Stomach smooth muscle (tissue), 2 donors: ENCODE measurements around the gene ZMIZ1.

Experiments
- H3K27ac ChIP-seq: one replicate; pipeline ENCODE4 v1.7.0; 2013; ENCODE audit warnings: mild to moderate bottlenecking, low read length, inconsistent platforms
- H3K27me3 ChIP-seq, 2 donors: one replicate each; pipeline ENCODE4 v1.7.0; 2013; ENCODE audit warnings: low read length in 2 of 2; ENCODE audit not compliant: insufficient read depth in 2 of 2, control insufficient read depth in 1 of 2
- H3K36me3 ChIP-seq, 2 donors: one replicate each; pipeline ENCODE4 v1.7.0; 2013; ENCODE audit warnings: low read length in 2 of 2; ENCODE audit not compliant: control insufficient read depth in 2 of 2, insufficient read depth in 2 of 2
- H3K4me1 ChIP-seq: one replicate; pipeline ENCODE4 v1.7.0; 2013; ENCODE audit warnings: low read length; ENCODE audit not compliant: control insufficient read depth, insufficient read depth
- H3K4me3 ChIP-seq, 2 donors: one replicate each; pipeline ENCODE4 v1.7.0; 2013; ENCODE audit warnings: low read length in 2 of 2
- H3K9ac ChIP-seq, 2 donors: one replicate each; pipeline ENCODE4 v1.7.0; 2013; ENCODE audit warnings: low read length in 2 of 2, mild to moderate bottlenecking in 1 of 2
- H3K9me3 ChIP-seq, 2 donors: one replicate each; pipeline ENCODE4 v1.7.0; 2013; ENCODE audit warnings: low read length in 2 of 2; ENCODE audit not compliant: control insufficient read depth in 2 of 2
- donor health status: healthy.
- donor health status: Pancreatic carcinoma.

Gene ZMIZ1

GRCh38 chr10:79087721-79088120, 19.0 kb downstream of the ZMIZ1 start:
- no peak overlapping the region for H3K9ac ChIP-seq
- H3K27me3 ChIP-seq = no peaks in the 10 kb centered on the region
- H3K9me3 ChIP-seq = no peaks in the 10 kb centered on the region
- peaks cover 84% of the 10 kb centered on the region for H3K4me1 ChIP-seq
- H3K27ac ChIP-seq = peak overlapping the region; percentile 46
- peak overlapping the region in 1 of 2 donors; percentile 29 for H3K4me3 ChIP-seq
- no peaks in the 10 kb centered on the region for H3K36me3 ChIP-seq

- Histone ChIP-seq H3K4me1 (peaks cover 80% of the 10 kb centered on the region), H3K36me3 (no peaks in the 10 kb centered on the region), H3K27me3 (no peaks in the 10 kb centered on the region), H3K9me3 (no peaks in the 10 kb centered on the region), H3K27ac (peak overlapping the region; percentile 46), H3K9ac (no peak overlapping the region), H3K4me3 (peak overlapping the region in 1 of 2 donors; percentile 29)
These were observed 19.4 kb downstream of the ZMIZ1 start for GRCh38 chr10:79088176-79088575.

DNA sequence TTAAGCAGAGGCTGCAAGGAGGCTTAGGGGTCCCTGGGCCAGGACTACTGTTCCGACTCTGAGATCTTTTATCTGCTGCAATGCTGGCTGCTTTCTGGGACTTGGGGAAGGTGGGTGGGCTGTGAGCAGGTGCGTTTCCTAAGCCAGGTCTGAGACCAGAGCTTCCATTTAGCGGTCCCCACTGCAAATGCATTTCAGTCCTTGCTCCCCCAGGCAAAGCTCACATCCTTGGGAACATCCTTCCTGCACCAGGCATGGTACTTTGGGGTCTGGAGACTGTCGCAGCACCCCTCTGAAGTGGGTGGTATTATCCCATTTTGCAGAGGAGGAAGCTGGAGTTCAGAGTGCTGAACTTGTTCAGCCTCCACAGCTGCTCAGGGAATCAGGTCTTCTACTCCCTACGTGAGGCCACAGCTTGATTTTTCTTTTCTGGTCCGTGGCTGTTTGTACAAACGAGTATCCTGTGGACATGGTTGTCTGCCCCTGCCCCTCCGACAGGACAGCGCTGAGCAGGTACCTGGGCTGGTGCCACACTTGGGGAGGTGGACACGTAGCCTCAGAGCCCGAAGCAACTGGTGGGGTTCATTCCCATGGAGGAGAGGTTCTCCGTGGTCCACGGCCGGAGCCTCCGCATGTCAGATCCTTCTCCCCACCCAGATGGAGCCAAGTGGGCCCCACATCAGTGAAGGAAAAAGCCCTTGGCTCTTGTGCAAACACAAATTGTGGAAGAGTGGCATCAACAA, 20.0 kb downstream of the ZMIZ1 start:
- Histone ChIP-seq H3K27ac (peak overlapping the region; percentile 46), H3K4me3 (peak overlapping the region in 1 of 2 donors; percentile 29), H3K27me3 (no peaks in the 10 kb centered on the region), H3K9me3 (no peaks in the 10 kb centered on the region), H3K36me3 (no peaks in the 10 kb centered on the region), H3K4me1 (peaks cover 79% of the 10 kb centered on the region), H3K9ac (peak overlapping the region in 1 of 2 donors; percentile 21)

DNA sequence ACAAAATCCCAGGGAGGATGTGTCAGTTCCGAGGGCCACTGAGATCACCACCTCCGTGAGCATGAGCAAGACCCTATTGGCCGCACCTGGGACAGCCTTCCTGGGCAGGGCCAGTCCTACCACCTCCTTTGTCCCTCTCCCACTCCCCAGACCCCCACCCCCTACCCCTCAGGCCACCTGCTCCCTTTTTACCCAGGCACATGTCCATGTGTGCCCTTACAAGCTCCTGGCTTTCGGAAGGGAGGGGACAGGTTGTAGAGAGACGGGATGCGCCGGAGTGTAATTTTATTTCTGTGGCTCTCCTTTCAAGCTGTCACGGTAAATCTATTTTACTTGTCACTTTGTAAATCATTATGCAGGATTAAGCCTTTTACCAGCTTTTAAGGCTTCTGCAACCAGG, 20.9 kb downstream of the ZMIZ1 start:
- Histone ChIP-seq H3K27ac (no peak overlapping the region), H3K9ac (no peak overlapping the region), H3K4me1 (peaks cover 79% of the 10 kb centered on the region), H3K36me3 (no peaks in the 10 kb centered on the region), H3K4me3 (no peak overlapping the region), H3K9me3 (no peaks in the 10 kb centered on the region), H3K27me3 (no peaks in the 10 kb centered on the region)

GRCh38 chr10:79090134-79090803, 21.5 kb downstream of the ZMIZ1 start:
- Histone ChIP-seq H3K9me3 (no peaks in the 10 kb centered on the region), H3K4me1 (peaks cover 78% of the 10 kb centered on the region), H3K27me3 (no peaks in the 10 kb centered on the region), H3K9ac (no peak overlapping the region), H3K36me3 (no peaks in the 10 kb centered on the region), H3K4me3 (no peak overlapping the region), H3K27ac (peak overlapping the region; percentile 11)

DNA sequence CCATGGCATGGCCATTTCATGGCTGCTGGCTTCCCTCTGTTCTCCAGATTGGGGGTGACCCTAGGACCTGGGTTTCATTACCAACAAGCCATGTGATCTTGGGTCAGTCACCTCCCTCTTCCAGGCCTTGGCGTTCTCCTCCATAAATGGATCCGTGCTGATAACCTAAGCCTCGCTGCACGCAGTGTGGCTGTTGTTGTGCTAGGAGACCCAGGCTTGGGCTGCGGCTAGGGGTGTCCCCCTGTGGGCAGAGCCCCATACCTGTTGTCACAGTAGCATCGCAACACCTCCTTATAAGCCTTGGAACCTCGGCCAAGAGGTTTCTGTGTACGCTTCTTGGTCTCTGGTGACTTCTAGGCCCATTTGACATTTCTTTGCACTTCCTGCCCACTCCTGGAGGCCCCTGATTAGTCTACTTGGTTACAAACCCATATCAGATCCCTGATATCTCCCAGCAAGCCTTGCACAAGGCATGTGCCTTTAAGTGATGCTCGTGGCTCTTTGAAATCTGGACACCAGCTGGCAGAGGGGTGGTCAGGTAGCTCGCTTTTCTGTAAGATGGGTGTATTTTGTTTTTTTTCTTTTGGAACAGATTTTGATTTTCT, 23.6 kb downstream of the ZMIZ1 start:
- H3K4me1 ChIP-seq = peaks cover 76% of the 10 kb centered on the region
- H3K27me3 ChIP-seq = no peaks in the 10 kb centered on the region
- peak overlapping the region; percentile 37 for H3K27ac ChIP-seq

DNA sequence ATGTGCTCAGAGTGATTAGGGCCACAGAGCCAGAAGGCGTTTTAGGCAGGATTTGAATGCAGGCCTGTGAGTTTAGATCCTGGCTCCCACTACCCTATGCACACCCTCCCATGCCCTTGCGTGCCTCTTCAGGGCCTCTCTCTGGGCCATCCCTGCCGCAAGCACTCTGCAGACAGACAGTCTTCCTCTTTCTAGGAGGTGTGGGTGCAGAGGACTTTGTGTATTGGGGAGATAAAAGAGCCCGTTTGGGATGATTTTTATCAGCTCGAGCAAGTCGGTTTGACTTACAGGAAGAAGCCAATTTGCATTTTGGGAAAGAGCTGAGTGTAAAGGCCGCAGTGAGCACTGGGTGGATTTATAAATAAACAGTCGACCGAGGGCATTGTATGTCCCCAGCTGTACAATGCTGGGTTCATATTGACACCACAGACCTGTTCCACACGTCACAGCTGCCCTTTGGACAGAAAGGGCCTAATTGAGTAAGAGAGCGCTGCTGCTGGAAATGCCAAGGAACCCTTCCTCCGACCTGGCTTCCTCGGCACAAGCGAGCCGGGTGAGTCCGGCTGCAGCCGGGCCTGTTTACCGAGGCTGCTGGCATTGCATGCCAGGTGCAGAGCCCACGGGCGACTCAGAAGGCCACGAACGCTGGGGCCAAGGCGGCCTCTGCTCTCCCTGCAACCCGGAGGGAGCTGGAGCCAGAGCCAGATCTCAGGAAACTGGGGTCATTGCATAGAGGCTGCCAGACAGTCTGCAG, 25.1 kb downstream of the ZMIZ1 start:
- Histone ChIP-seq H3K36me3 (no peaks in the 10 kb centered on the region), H3K9ac (peak overlapping the region; percentile 32 to 71), H3K9me3 (no peaks in the 10 kb centered on the region), H3K4me3 (peak overlapping the region; percentile 12 to 47), H3K27me3 (no peaks in the 10 kb centered on the region), H3K4me1 (peaks cover 76% of the 10 kb centered on the region), H3K27ac (peak overlapping the region; percentile 87)

More for the DNA sequence above, 23.6 kb downstream of the ZMIZ1 start:
- Histone ChIP-seq H3K4me3 (no peak overlapping the region), H3K9ac (no peak overlapping the region), H3K9me3 (no peaks in the 10 kb centered on the region), H3K36me3 (no peaks in the 10 kb centered on the region)

- Histone ChIP-seq H3K9ac (peak overlapping the region; percentile 32 to 64), H3K4me3 (peak overlapping the region; percentile 12 to 47), H3K9me3 (no peaks in the 10 kb centered on the region), H3K4me1 (peaks cover 76% of the 10 kb centered on the region), H3K36me3 (no peaks in the 10 kb centered on the region), H3K27ac (peak overlapping the region; percentile 87), H3K27me3 (no peaks in the 10 kb centered on the region)
These were observed 25.8 kb downstream of the ZMIZ1 start for GRCh38 chr10:79094412-79095175.

DNA sequence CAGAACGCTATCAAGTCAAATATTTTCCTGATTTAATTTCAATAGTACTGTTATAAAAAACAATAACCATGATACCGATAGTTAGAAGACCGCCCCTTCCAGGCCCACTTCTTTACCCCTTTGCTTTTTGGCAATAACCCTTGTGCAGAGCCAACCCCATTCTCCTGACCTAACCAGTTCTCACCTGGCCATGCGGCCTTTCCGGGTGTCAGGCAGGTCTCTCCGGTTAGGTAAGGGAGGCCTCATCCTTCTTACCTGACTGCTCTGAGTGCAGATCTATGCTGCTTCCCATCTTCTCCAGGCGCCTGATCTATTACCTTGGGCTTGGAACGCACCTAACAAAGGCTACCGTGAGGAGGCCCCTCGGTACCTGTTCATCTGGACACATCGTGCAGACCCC, 26.6 kb downstream of the ZMIZ1 start:
- Histone ChIP-seq H3K27ac (peak overlapping the region; percentile 87), H3K4me3 (no peak overlapping the region), H3K9me3 (no peaks in the 10 kb centered on the region), H3K27me3 (no peaks in the 10 kb centered on the region), H3K9ac (no peak overlapping the region), H3K36me3 (no peaks in the 10 kb centered on the region), H3K4me1 (peaks cover 78% of the 10 kb centered on the region)

DNA sequence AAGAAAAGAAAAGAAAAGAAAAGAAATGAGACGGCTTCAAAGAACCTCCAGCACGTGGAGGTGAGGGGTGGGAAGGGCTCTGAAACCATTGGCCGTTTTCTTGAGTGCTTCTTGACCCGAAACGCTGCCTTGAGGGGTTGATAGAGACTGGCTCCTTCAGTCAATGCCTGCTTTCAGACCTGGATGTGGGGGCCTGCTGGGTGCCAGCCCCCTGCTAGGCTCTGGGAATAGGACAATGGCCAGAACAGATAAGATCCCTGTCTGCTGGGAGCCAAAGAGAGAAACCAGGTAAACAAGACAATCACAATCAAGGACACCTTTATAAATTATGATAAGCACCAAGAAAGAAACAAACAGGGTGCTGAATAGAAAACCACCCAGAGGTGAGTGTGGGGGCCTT, 27.7 kb downstream of the ZMIZ1 start:
- H3K27me3 ChIP-seq = no peaks in the 10 kb centered on the region
- H3K4me1 ChIP-seq = peaks cover 82% of the 10 kb centered on the region
- H3K4me3 ChIP-seq = no peak overlapping the region
- H3K9me3 ChIP-seq = no peaks in the 10 kb centered on the region
- H3K9ac ChIP-seq = no peak overlapping the region
- peak overlapping the region; percentile 24 for H3K27ac ChIP-seq
- H3K36me3 ChIP-seq = no peaks in the 10 kb centered on the region
